Kidney (tissue), 14 donors: ENCODE results near the gene IQCC. TPM values are rescaled to one million over a fixed set of nuclear protein-coding genes. Genes with fewer than 3 reads are reported as not detected.
A peak's percentile ranks its signal among the peaks of the same experiment; 100 is the strongest.

Experiments used
- DNase-seq, 5 donors: peaks; one replicate each; pipeline ENCODE4 v3.0.0-alpha.2; 2013 to 2020
- FAIRE-seq: peaks from 2 replicates; lab custom pipeline; 2012; peaks lifted over from hg19 to GRCh38; lab: Jason Lieb, UNC
- H3K27ac ChIP-seq, 2 donors: one replicate each; pipeline ENCODE4 v1.7.0; 2013; ENCODE audit warnings: low read depth in 2 of 2, low read length in 2 of 2, inconsistent platforms in 1 of 2
- H3K27me3 ChIP-seq: one replicate; pipeline ENCODE4 v1.7.1; 2013; ENCODE audit warnings: low read length, inconsistent platforms; ENCODE audit not compliant: control insufficient read depth, insufficient read depth
- H3K36me3 ChIP-seq, 3 donors: one replicate each; pipeline versions ENCODE4 v1.7.0 to v1.7.1; 2013; ENCODE audit warnings: low read length in 3 of 3, control low read depth in 1 of 3, inconsistent platforms in 1 of 3; ENCODE audit not compliant: insufficient read depth in 3 of 3, control insufficient read depth in 2 of 3
- H3K4me1 ChIP-seq, 3 donors: one replicate each; pipeline versions ENCODE4 v1.7.0 to v1.7.1; 2013; ENCODE audit warnings: low read length in 3 of 3, inconsistent platforms in 1 of 3, low read depth in 1 of 3; ENCODE audit not compliant: control insufficient read depth in 2 of 3, insufficient read depth in 2 of 3
- H3K4me3 ChIP-seq, 3 donors: one replicate each; pipeline versions ENCODE4 v1.7.0 to v1.8.1; 2013; ENCODE audit warnings: low read length in 3 of 3, control low read depth in 1 of 3, inconsistent platforms in 1 of 3
- H3K9ac ChIP-seq, 3 donors: one replicate each; pipeline versions ENCODE4 v1.7.0 to v1.7.1; 2013; ENCODE audit warnings: low read length in 3 of 3, control low read depth in 1 of 3, inconsistent platforms in 1 of 3
- H3K9me3 ChIP-seq, 3 donors: one replicate each; pipeline versions ENCODE4 v1.7.0 to v1.7.1; 2013; ENCODE audit warnings: low read length in 3 of 3, control low read depth in 1 of 3, inconsistent platforms in 1 of 3; ENCODE audit not compliant: control insufficient read depth in 2 of 3, insufficient read depth in 1 of 3
- CTCF ChIP-seq: IDR thresholded peaks from 3 replicates; pipeline ENCODE4 v1.5.1; 2012; ENCODE audit warnings: mild to moderate bottlenecking, moderate library complexity, borderline replicate concordance; ENCODE audit not compliant: insufficient read depth; ENCODE audit errors: extremely low read depth
- intact Hi-C: fragments of 100-400 bp; cut with DNase I; formaldehyde crosslinking; loops from one replicate; pipeline ENCODE4 v1.11.1; 2022
- polyA plus RNA-seq: library from polyadenylated mRNA; stranded (reverse); fragments of 350-450 nt; fragmentation: Illumina TruSeq; extraction: RNeasy Lipid Tissue Mini Kit (QIAGEN cat#74804); gene quantifications from one replicate; pipeline ENCODE4 v1.2.3, GENCODE V29; 2014; ENCODE audit warnings: low read depth, low replicate concordance; ENCODE audit not compliant: insufficient read depth
- total RNA-seq: library from RNA; stranded (reverse); fragmentation: NEBNext Ultra II Directional; extraction: Animal tissue kit (Norgen Biotek cat#: 25700); gene quantifications from one replicate; pipeline ENCODE4 v1.2.1, GENCODE V29; 2021
- donor health status: control.
- donor health status: control.
- donor health status: control.
- donor health status: control.
- donor health status: control.
- donor health status: DM: yes; HTN: yes; CAD: no.
- donor health status: Normal renal cell carcinoma (clear cell type).

Gene IQCC
- total and polyA plus RNA-seq, 2 donors from 2014 or later = 3.4 to 3.5 TPM

DNA sequence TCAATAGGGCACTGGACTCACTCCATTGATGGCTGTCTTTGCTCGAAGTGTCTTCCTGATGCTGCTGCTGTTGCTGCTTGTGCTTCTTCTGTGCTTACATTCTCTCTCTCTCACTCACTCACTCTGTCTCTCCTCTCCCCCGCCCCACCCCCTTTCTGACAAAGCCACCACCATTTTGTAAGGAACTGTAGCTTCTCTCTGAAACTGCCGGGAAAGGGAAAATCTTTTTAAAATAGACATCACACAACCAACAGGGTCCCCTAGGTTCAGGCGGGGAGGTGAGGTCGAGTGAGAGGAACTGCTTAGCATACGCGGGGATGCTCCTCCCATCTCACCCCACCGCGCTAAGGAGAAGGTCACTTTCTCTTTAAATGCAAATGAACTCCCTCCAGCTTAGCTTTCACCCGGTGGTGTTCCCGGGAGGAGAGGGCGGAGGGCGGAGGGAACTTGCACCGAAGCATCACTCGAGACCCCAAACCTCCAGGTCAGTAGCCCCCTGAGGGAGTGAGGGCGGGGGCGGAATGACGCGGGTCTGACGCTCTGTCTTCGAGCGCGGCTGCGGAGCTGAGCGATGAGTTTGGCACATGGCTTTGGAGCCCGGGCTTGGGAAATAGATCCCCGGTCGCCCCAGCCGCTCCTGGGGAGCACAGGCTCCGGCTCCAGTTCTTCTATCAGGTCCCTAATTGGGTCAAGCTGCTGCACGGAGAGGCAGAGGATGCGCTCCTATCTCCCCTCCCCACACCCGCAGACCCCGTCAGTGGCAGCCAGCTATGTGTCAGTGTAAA, 5.1 kb upstream of the IQCC start, which contains the start of gene CCDC28B:
TSS of gene CCDC28B (plus strand) at position 370 of the 785 bp plus-strand sequence. CDS start 1,341 bp downstream, outside the sequence.
- TF ChIP-seq CTCF = no peak
- FAIRE-seq (no peak), DNase-seq (peak; percentile 77 to 91 (median 88))
- peak within 1 kb of the TSS; percentile 82 to 84 for H3K27ac ChIP-seq
- peaks cover 4 to 15% (median 15%) of the 10 kb centered on the region in 3 donors for H3K4me1 ChIP-seq
- intact Hi-C loops = no loop called here
- peak within 1 kb of the TSS; percentile 15 to 77 (median 74) for H3K9ac ChIP-seq
- peaks cover 0 to 14% (median 8%) of the 10 kb centered on the region in 3 donors for H3K36me3 ChIP-seq
- H3K9me3 ChIP-seq = no peaks in the 10 kb centered on the region
- no peaks in the 10 kb centered on the region for H3K27me3 ChIP-seq
- peak within 1 kb of the TSS; percentile 66 to 86 (median 79) for H3K4me3 ChIP-seq

GRCh38 chr1:32201011-32201855, 4.2 kb upstream of the IQCC start:
- H3K9ac ChIP-seq = peak overlapping the region in 2 of 3 donors; percentile 30 to 77
- peaks cover 0 to 8% (median 7%) of the 10 kb centered on the region in 3 donors for H3K36me3 ChIP-seq
- peak; percentile 71 to 89 (median 82) for DNase-seq
- peak overlapping the region; percentile 66 to 86 (median 79) for H3K4me3 ChIP-seq
- no peaks in the 10 kb centered on the region for H3K9me3 ChIP-seq
- peaks cover 5 to 21% (median 15%) of the 10 kb centered on the region in 3 donors for H3K4me1 ChIP-seq
- H3K27ac ChIP-seq = peak overlapping the region; percentile 82 to 84
- no peak for TF ChIP-seq CTCF
- FAIRE-seq = no peak
- H3K27me3 ChIP-seq = no peaks in the 10 kb centered on the region
- intact Hi-C loops = no loop called here

GRCh38 chr1:32204943-32205361, 519 bp upstream of the IQCC start:
- FAIRE-seq = no peak
- TF ChIP-seq CTCF = no peak
- Histone ChIP-seq H3K4me1 (peaks cover 4 to 22% (median 11%) of the 10 kb centered on the region in 3 donors), H3K27me3 (no peaks in the 10 kb centered on the region), H3K4me3 (peak overlapping the region; percentile 73 to 83 (median 78)), H3K27ac (peak overlapping the region in 1 of 2 donors; percentile 66), H3K9ac (peak overlapping the region; percentile 15 to 91 (median 25)), H3K9me3 (no peaks in the 10 kb centered on the region), H3K36me3 (no peaks in the 10 kb centered on the region)
- no peak for DNase-seq
- intact Hi-C loops = no loop called here
